Stimulated activated CD8-positive, alpha-beta memory T cell treated with anti-CD3 and anti-CD28 coated beads, Interleukin-4, amount 100 ng/mL, for 4 hours (primary cell): ENCODE data around the gene RANBP9.

Experiments
- DNase-seq, 2 donors: peaks; one replicate each; pipeline ENCODE4 v3.0.0-alpha.2; 2020; ENCODE audit warnings: low read depth in 2 of 2, low spot score in 1 of 2

The RANBP9 gene

DNA sequence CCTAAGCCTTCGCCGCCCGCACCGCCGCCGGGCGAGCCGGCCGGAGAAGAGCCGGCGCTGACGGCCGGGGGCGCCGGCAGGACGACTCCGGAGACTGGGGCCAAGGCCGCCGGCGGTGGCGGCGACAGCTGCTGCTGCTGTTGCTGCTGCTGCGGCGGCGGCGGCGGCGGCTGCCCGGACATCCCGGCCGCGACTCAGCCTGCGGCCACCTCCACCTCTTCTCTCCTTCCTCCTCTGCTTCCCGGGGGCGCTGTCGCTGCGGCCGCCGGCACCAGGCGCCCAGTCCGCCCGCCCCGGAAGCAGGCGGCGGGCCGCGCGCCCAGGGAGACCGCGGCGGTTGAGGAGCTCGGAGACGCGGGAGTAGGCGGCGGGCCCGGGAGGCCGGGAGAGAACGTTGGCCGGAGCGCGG is 307 bp downstream of the RANBP9 start:
- DNase-seq = peak in 1 of 2 donors; percentile 7

DNA sequence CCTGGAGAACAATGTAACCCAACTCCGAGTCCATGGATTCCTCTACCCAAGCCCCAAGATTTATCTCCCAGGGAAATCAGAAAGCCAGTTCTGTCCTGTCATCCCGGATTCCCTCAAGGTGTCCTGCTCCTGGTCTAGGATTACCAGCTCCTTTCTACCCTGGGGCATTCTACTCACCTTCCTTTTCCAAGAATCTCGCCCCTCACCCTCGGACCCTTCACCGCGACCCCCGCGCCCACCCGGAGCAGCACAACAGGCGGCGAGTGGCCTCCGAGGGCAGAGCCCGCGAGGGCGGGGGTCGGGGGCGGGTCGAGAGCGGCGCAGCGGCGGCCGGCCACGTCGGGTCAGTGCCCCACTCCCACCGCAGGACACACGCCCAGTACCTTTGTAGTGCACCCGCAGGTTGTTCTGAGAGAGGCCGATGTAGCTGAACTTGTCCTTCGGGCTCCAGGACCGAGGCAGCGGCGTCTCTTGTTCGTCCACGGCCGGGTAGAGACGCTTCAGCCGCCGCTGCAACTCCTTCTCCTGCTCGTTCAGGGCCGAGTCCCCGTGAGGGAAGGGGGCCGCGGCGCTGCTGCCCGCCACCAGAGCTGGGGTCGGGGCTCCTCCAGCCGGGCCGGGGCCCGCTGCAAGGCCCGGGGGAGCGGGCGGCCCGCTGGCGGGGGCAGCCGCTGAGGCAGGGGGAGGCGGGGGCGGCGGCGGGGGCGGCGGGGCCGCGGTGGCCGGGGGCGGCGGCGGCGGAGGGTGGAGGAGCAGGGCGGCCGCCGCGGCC is 897 bp downstream of the RANBP9 start:
- DNase-seq = peak in 1 of 2 donors; percentile 14

DNA sequence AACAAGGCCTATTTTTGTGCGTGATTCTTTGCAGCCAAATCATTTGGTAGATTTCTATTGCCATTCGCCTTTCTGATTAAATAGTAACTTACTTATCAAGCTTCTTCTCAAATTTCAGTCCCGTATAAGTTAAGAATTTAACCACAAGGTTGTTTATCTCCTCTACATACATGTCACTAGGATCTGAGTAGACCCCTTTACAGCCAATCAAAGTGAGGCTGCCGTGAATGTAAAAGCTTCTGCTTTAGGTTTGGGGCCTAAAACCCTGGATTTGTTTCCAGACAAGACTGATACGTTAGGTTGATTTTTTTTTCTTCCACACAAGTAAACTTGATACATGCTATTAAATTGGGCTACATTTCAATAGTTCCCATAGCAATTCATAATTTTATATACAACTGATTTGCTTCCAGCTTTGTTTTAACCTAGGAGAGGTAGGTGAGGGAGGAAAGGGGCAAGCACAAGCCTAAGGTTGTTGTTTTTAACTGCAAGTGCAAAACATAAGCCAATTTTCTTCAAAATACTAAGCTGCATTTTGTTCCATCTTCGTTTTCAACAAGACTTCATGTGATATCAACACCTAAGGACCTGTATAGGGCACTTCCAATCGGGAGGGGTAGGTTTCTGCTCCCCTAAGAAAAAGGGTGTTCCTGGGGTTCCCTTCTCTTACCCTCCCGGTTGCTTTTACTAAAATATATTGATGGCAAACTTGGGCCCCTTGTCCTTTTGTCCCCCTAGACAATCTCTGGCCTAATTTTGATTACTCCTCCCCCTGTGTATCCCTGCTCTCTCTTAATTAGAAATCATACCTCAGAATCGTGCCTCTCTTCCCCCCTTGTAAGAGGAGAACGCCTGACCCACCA is 1.7 kb downstream of the RANBP9 start:
- DNase-seq = no peak

DNA sequence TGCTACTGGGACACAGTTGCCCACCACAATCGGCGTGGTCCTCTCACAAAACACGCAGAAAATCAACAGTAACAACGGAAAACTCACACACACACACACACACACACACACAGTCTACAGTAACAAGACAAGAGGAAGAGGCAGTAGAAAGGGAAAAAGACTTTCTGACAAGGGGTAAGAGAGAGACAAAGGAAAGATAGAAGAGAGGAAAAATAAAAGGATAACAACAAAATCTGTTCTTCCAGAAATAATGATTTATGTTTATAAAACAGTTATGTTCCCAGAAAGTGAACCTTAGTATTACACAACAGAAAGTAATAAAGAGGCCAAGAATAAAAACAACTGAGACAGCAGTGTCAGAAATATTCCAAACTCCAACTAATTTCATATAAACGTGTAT is 2.9 kb downstream of the RANBP9 start:
- no peak for DNase-seq

DNA sequence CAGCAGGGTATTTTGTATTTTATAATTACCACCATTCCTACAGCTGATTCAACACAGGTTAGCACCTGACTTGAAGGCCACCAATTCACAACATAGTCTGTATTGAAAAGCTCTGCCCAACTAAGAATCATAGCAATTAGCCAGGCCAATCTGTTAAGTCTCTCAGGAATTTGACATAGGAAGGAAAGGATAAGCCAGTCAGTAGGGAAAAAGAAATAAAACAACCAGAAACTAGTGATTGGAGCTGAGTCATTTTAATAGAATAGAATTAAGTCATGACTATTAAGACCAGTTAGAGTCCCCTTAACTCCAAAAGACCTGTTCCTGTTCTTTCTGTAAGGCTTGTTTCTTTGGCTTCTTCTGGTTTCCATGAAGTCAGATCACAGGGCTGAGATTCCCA is 8.1 kb downstream of the RANBP9 start:
- DNase-seq = no peak

DNA sequence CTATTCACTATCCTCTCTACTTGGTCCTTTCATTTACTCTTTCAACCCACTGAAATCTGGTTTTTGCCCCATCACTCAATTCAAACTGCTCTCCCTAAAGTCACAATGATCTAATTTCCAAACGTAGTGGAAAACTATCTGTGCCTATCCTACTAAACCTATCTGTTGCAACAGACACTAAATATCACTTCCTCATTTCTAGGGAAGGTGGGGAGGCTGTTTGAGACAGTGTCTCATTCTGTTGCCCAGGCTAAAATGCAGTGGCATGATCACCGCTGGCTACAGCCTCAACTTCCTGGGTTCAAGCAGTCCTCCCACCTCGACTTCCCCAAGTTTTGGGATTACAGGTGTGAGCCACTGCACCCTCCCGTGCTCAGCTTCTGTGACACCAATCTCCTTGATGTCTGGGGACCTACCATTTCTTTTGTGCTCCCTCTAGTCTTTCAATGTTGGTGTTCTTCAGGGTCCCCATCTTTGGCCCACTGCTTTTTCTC is 8.8 kb downstream of the RANBP9 start:
- DNase-seq = no peak

DNA sequence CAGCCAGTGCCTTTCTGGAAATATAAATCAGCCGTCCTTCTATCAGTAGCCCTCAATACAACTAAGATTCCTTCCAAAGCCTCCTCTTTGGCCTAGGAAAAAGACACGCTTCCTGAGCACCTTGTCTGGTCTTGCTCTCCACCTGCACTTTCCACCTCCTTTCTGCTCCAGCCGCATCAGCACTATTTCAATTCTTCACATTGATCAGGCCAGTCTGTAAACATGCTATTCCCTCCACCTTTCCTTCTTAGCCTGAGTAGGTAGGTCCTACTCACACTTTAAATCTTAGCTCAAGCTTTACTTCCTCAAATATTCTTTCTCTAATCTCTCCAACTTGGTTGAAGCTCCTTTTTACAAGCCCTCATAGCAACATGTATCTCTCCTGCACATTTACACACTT is 11.4 kb downstream of the RANBP9 start:
- no peak for DNase-seq

DNA sequence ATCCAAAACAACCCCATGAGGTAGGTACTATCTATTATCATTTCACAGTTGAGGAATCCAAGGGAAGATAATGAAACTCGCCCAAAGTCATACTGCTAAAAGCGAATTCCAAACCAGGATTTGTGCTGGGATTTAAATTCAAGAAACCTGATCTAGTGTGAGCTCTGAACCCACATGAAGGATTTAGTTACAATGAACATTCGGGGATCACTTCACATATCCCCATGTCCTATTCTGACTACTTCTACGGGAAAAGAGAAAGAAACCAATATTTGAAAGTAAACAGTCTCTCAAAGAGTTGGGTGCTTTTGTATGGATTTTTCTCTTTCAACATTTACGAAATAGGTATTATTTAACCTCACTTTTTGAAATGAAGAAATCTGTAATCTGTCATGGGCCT is 12.9 kb downstream of the RANBP9 start:
- no peak for DNase-seq

DNA sequence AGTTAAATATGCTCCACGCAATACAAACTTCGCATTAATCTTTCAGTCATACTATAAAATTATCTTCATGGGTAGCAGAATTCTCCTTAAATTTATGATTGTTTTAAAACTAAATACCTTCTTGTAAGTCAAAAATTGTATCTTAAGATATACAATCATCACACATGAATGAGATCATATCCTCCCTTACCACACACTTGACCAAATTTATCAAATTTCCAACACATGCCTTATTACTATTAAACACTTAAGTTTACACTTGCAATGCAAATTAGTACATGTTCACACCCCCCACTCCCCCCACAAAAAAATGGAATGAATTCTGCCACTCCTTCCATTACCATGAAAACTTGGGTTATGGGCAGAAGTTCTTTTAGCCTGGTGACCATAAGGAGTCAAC is 13.8 kb downstream of the RANBP9 start:
- no peak for DNase-seq

DNA sequence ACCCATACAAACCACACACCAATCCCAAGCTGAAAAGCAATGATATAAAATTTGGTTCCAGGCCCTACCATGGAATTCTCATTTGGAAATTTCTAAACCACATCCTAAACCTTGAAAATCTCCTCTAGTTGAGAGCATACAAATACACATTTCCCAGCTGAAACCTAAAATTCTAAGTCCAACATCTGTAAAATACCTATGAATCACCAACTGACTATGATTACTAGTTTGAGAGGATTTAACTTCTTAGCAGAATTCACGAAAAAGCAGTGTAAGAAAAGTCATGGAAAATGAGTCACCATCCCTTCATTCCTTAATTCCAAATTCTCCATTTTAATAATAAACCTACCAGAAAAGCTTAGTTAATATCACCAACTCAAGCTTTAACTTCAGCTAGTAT is 15.4 kb downstream of the RANBP9 start:
- no peak for DNase-seq

DNA sequence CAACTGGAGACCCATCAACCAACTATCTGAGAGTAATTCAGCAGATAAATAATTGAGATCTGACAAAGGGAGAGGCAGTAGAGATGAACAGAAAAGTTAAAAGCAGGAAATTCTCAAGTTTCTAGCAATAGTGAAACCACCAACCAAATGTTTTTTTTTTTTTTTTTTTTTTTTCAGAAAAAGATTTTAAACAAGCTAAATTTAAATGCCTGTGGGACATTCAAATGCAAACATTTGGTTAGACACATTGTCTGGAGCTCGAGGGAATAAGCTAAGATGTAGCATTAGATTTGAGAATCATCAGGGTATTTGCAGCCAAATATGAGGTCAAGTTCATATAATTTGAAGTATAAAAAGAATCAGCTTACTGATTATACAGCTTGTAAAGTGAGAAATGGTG is 16.4 kb downstream of the RANBP9 start:
- no peak for DNase-seq

DNA sequence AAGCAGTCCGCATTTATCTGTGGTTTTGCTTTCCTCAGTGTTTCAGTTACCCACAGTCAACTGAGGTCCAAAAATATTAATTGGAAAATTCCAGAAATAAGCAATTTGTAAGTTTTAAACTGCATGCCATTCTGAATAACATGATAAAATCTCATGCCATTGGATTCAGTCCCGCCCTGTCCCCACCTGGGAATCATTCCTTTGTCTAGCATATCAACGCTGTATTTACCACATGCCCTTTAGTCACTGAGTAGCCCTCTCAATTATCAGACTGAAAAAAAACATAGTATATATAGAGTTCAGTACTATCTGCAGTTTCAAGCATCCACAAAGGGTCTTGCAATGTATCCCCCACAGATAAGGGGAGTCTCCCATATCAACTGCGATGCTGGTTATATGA is 17.1 kb downstream of the RANBP9 start:
- DNase-seq = no peak

DNA sequence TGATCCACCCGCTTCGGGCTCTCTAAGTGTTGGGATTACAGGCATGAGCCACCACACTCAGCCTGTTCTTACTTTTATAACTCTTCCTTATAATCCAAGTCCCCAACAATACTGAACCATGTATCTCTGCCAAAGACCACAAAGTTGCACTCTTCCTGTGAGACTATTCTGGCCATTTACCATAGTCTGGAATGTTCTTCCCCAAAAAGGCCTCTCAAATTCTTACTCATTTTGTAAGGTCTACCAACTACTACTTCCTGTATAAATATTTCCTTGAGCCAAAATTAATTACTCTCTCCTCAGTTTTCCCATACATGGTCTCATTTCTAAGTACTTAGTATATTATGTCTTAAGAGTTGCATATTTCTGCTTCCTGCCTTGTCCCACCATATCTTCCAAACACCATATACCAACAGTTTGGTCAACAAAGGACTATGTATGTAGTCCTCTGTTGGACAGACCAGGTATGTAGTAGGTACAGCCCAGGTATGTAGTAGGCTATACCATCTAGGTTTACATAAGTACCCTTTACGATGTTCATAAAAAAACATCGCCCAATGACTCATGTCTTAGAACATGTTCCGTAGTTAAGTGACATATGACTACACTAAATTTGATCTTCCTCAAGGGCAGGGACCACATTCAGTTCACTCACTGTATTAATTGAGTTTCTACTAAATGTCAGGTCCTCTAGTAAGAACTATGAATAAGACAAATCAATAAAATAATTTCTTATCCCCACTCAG is 22.0 kb downstream of the RANBP9 start:
- no peak for DNase-seq

DNA sequence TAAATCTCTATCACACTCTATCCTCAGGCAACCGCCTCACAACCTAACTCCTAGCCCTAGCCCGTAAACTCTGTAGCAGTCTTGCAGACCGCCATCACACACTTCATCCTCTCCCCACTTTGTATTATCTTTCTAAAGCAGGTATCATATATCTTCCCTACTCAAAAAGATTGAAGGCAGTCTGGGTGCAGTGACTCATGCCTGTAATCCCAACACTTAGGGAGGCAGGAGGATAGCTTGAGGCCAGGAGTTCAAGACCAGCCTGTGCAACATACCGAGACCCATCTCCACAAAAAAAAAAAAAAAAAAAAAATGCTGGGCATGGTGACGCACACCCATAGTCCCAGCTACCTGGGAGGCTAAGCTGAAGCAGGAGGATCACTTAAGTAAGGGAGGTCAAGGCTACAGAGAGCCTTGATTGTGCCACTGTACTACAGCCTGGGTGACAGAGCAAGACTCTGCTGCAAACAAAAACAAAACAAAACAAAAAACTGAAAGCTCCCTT is 22.9 kb downstream of the RANBP9 start:
- no peak for DNase-seq

DNA sequence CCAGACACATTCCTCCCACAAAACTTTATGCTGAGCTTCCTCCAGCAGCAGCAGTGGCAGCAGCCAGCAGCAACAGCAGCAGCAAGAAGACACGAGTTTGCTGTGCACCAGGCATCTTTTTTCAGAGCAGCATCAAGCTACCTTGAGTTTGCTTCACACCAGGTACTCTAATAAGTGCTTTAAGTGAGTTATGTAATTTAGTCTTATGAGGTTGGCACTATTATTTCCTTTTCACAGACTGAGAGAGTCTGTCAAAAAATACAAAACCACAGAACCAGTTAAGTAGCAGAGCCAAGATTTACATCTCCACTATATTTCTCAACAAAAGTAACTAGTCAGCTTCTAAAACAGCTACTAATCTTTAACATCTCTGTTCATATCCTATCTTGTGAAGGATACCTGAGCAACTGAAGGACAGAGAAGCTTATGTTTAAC is 23.7 kb downstream of the RANBP9 start:
- DNase-seq = no peak

DNA sequence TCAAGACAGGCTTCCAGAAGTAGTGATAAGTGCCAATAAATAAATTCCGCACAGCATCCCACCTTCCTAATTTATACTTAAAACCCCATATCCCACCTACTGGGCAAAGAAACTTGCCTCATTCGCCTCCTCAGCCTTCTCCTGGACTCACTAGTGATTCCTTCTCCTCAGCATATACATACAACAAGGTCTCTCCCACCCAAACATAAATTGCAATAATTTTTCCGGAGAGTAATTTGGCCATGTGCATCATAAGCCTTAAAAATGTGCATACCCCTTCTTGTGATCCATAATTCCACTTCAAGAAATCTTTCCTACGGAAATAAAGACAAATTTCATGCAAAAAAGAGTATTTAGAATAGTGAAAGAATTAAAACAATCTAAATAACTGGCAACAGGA is 26.8 kb downstream of the RANBP9 start:
- no peak for DNase-seq

DNA sequence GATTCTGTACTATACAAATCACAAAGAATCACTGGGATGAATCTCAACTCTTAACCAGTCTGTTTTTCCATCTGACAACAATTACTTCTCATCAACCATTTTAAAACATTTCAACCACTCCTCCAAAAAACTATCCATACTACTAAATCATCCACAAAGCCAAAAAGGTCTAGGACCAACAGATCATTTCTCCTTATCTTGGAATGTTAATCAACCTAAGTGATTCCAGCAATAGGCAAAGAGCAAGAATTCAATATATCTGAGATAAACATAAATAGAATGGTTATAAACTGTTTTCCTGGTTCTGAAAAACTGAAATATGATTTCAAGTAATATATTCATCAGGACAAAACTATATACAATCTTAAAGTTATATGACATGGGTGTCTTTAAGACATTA is 28.6 kb downstream of the RANBP9 start:
- no peak for DNase-seq

DNA sequence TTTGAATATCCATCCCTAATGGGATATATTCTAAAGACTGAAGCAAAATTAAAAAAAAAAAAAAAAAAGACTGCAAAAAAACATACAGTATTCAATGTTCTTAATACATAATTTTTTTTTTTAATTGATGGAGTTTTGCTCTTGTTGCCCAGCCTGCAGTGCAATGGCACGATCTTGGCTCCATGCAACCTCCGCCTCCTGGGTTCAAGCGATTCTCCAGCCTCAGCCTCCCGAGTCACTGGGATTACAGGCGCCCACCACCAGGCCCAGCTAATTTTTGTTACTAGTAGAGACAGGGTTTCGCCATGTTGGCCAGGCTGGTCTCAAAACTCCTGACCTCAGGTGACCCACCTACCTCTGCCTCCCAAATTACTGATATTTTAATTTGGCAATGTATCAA is 29.3 kb downstream of the RANBP9 start:
- no peak for DNase-seq

DNA sequence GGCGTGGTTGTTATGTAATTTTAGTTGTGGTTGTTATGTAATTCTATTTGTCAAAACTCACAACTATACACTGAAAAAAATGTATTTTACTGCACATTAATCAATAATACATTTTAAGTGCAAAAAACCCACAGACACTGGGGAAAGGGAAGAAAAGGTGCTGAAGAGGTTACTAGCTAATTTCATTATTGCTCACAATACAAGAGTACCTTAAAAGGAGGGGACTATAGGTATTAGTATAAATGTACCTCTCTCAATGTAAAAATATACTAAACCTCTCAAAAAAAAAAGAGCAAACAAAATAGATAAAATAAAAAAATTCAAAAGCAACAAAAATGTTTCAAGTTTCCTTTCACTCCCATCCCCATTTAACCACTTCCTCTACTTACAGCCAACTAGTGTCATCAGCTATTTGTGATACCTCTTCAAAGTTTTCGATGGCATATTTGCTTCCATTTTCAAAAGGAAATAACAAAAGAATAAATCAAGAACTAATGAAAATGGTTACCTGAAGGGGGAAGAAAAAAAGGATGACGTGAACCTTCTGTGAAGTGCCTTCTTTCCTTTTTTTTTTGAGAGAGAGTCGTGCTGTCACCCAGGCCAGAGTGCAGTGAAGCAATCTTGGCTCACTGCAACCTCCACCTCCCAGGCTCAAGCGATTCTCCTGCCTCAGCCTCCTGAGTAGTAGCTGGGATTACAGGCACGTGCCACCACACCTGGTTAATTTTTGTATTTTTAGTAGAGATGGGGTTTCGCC is 30.2 kb downstream of the RANBP9 start:
- DNase-seq = no peak

DNA sequence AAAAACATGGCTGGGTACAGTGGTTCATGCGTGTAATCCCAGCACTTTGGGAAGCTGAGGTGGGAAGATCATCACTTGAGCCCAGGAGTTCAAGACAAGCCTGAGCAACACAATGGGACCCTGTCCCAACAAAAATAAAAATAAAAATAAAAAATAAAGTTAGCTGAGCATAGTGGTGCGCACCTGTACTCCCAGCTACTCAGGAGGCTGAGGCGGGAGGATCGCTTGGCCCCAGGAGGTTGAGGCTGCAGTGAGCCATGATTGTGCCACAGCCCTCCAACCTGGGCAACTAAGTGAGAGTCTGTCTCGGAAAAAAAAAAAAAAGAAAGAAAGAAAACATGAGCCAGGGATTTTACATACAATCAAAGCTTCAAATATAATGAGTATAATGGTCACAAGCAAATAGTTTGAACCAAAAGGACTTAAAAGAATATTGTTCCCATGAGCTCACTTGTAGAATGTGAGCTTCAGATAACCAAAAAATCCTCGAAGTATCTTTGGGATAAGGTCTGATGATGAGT is 31.1 kb downstream of the RANBP9 start:
- DNase-seq = no peak
